K562 (cell line): ENCODE measurements around the gene ENDOU. TPM values are rescaled to one million over a fixed set of nuclear protein-coding genes. Genes with fewer than 3 reads are reported as not detected.

Experiments
- CREB1 ChIP-seq, 2 experiments: sonication (generic) in 1 of 2; formaldehyde crosslinking in 1 of 2; IDR thresholded peaks; 2 replicates each; pipeline versions ENCODE4 v1.6.1 to v1.8.0; 2012 to 2022; ENCODE audit warnings: inconsistent platforms in 1 of 2, mild to moderate bottlenecking in 1 of 2, missing genetic modification reagents in 1 of 2, moderate library complexity in 1 of 2
- EGR1 ChIP-seq: fragments of 450-650 bp; conservative IDR thresholded peaks from 2 replicates; pipeline ENCODE4 v1.6.1; 2017; ENCODE audit warnings: mild to moderate bottlenecking
- FOXA1 ChIP-seq: fragments of 450-650 bp; IDR thresholded peaks from 2 replicates; pipeline ENCODE4 v1.6.1; 2016; ENCODE audit warnings: mild to moderate bottlenecking, borderline replicate concordance
- HNRNPH1 ChIP-seq: fragments of 200-400 bp; formaldehyde crosslinking; optimal IDR thresholded peaks from 2 replicates; pipeline ENCODE3; 2017; ENCODE audit warnings: low read depth, mild to moderate bottlenecking, low read length, moderate library complexity
- IFI16 ChIP-seq: fragments of 250-450 bp; sonication (Bioruptor Pico); IDR thresholded peaks from 2 replicates; pipeline ENCODE4 v2.1.2; 2022; ENCODE audit warnings: mild to moderate bottlenecking, inconsistent platforms
- NCOA4 ChIP-seq: fragments of 450-650 bp; IDR thresholded peaks from 2 replicates; pipeline ENCODE4 v1.6.1; 2018; ENCODE audit warnings: mild to moderate bottlenecking; ENCODE audit not compliant: partially characterized antibody
- NRF1 ChIP-seq, 2 experiments: fragments of 450-650 bp; IDR thresholded peaks in 1 of 2; conservative IDR thresholded peaks in 1 of 2; 2 replicates each; pipeline ENCODE4 v1.6.1; 2014; ENCODE audit warnings: mild to moderate bottlenecking in 2 of 2
- PHF20 ChIP-seq: fragments of 450-650 bp; IDR thresholded peaks from 2 replicates; pipeline ENCODE4 v1.6.1; 2018; ENCODE audit not compliant: partially characterized antibody
- ZC3H8 ChIP-seq: fragments of 450-650 bp; IDR thresholded peaks from 2 replicates; pipeline ENCODE4 v1.6.1; 2017
- ZNF124 ChIP-seq: sonication (generic); formaldehyde crosslinking; IDR thresholded peaks from 2 replicates; pipeline ENCODE4 v1.8.1; 2022; ENCODE audit warnings: missing genetic modification reagents
- ZNF224 ChIP-seq: sonication (generic); formaldehyde crosslinking; IDR thresholded peaks from 2 replicates; pipeline ENCODE4 v1.8.0; 2022; ENCODE audit warnings: mild to moderate bottlenecking, missing genetic modification reagents
- ZNF24 ChIP-seq: fragments of 450-650 bp; IDR thresholded peaks from 2 replicates; pipeline ENCODE4 v1.6.1; 2016
- ZNF583 ChIP-seq: fragments of 250-450 bp; sonication (Bioruptor Pico); IDR thresholded peaks from 2 replicates; pipeline ENCODE4 v1.4.0; 2020
- ZNF717 ChIP-seq: fragments of 250-450 bp; sonication (Bioruptor Pico); IDR thresholded peaks from 2 replicates; pipeline ENCODE4 v1.5.0; 2021
- ZNF778 ChIP-seq: fragments of 450-650 bp; formaldehyde crosslinking; IDR thresholded peaks from 2 replicates; pipeline ENCODE4 v1.4.0; 2020; ENCODE audit warnings: mild to moderate bottlenecking, moderate library complexity
- polyA plus RNA-seq, 8 experiments: library from polyadenylated mRNA; depleted of rRNA in 4 of 8; stranded (reverse) in 5 of 8; unstranded in 3 of 8; fragments of >200 nt; fragmentation: Nextera tagmentation in 2 of 8; fragmentation: Illumina TruSeq in 1 of 8; extraction: Ambion mirVana in 2 of 8; extraction: Trizol in 1 of 8; gene quantifications; 2 replicates each; pipeline versions ENCODE4 v1.2.1 to v1.2.3, GENCODE V29; 2011 to 2014; ENCODE audit warnings: inconsistent platforms in 1 of 8, missing spikeins in 1 of 8
- total RNA-seq, 7 experiments: library from RNA; depleted of rRNA in 6 of 7; stranded (reverse); fragments of >200 nt in 6 of 7; fragmentation: Illumina TruSeq in 2 of 7; extraction: Trizol in 2 of 7; gene quantifications; 2 replicates each; pipeline versions ENCODE4 v1.2.1 to v1.2.3, GENCODE V29; 2011 to 2021; ENCODE audit warnings: low replicate concordance in 1 of 7
- TF ChIP-seq, protein P1 (sequence below): fragments of 250-450 bp; sonication (Bioruptor Pico); IDR thresholded peaks from 2 replicates; pipeline ENCODE4 v1.5.0; 2022; ENCODE audit warnings: mild to moderate bottlenecking
- TF ChIP-seq, protein P2 (sequence below): sonication (generic); formaldehyde crosslinking; IDR thresholded peaks from 2 replicates; pipeline ENCODE4 v1.8.1; 2022; ENCODE audit warnings: missing genetic modification reagents
- TF ChIP-seq, protein P3 (sequence below): IDR thresholded peaks from 3 replicates; pipeline ENCODE4 v1.6.1; 2011; ENCODE audit warnings: borderline replicate concordance, mild to moderate bottlenecking; ENCODE audit not compliant: insufficient read length, insufficient read depth
- TF ChIP-seq, protein P4 (sequence below): fragments of 200-400 bp; formaldehyde crosslinking; IDR thresholded peaks from 2 replicates; pipeline ENCODE4 v1.6.1; 2017; ENCODE audit warnings: mild to moderate bottlenecking, low read depth, low read length, moderate library complexity
- TF ChIP-seq, protein P5 (sequence below): sonication (generic); formaldehyde crosslinking; IDR thresholded peaks from 2 replicates; pipeline ENCODE4 v1.8.0; 2022; ENCODE audit warnings: mild to moderate bottlenecking, missing genetic modification reagents

The ENDOU gene
- total and polyA plus RNA-seq, 9 of the 15 experiments (the other 6 are each of a cell fraction or from before 2014, with no cell fraction given): 0.03 TPM; not detected in 8

DNA sequence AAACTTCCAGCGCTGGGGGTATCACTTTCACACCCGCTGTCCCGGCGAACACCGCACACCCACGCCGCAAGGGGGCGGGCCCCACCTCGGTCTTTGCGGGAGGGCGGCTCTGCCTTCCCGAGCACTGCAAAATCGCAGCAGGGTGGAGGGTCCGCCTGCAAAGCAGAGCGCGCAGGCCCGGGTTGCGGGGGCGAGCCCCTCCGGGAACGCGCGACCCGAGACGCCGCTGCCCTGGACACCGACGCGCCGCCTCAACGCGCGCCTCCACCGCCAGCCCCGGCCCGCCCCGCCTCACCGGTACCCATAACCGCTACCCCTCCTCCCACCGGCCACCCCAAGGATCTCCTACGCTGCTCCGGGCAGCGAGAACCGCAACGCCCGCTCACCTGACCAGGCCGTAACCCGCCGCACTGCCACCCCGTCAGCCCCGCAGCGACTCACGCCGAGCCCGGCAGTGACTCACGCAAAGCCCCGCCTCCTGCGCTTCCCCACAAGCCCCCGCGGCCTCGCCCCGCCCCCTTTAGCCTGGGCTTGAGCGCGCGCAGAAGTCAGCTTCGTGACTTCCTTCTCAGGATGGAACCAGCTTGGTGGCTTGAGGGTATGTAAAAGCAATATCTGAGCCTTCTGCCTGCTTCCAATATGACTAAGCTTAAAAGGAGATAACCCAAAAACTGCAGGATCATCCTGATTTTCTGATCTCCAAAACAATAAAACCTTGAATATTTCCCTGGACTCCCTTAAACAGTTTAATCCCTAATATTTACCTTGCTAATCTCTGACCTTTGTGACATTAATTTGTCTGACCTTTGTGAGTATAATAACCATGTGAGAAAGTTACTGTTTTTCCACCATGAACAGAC, 19.5 kb downstream of the ENDOU start, which contains the start of gene RPAP3 (continued):
- no peak for TF ChIP-seq ZNF583 (CRISPR knock-in tag)
- TF ChIP-seq CREB1 (IDR thresholded peaks at IDR 0.05): peak; percentile 92
- peak; percentile 85 for TF ChIP-seq CREB1 (CRISPR knock-in tag; IDR thresholded peaks at IDR 0.05)
- peak; percentile 89 for TF ChIP-seq EGR1
- TF ChIP-seq PHF20: peak; percentile 56
- peak; percentile 90 to 92 for TF ChIP-seq NRF1 (conservative IDR thresholded peaks at IDR 0.05 in 1 of 2, IDR thresholded peaks at IDR 0.05 in 1 of 2)
- TF ChIP-seq, protein P1, sequence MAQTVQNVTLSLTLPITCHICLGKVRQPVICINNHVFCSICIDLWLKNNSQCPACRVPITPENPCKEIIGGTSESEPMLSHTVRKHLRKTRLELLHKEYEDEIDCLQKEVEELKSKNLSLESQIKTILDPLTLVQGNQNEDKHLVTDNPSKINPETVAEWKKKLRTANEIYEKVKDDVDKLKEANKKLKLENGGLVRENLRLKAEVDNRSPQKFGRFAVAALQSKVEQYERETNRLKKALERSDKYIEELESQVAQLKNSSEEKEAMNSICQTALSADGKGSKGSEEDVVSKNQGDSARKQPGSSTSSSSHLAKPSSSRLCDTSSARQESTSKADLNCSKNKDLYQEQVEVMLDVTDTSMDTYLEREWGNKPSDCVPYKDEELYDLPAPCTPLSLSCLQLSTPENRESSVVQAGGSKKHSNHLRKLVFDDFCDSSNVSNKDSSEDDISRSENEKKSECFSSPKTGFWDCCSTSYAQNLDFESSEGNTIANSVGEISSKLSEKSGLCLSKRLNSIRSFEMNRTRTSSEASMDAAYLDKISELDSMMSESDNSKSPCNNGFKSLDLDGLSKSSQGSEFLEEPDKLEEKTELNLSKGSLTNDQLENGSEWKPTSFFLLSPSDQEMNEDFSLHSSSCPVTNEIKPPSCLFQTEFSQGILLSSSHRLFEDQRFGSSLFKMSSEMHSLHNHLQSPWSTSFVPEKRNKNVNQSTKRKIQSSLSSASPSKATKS (CRISPR knock-in tag): no peak
- no peak for TF ChIP-seq ZC3H8
- TF ChIP-seq ZNF778: no peak
- TF ChIP-seq ZNF717 (CRISPR knock-in tag): no peak
- no peak for TF ChIP-seq FOXA1
- TF ChIP-seq, protein P2, sequence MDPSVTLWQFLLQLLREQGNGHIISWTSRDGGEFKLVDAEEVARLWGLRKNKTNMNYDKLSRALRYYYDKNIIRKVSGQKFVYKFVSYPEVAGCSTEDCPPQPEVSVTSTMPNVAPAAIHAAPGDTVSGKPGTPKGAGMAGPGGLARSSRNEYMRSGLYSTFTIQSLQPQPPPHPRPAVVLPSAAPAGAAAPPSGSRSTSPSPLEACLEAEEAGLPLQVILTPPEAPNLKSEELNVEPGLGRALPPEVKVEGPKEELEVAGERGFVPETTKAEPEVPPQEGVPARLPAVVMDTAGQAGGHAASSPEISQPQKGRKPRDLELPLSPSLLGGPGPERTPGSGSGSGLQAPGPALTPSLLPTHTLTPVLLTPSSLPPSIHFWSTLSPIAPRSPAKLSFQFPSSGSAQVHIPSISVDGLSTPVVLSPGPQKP: no peak
- no peak for TF ChIP-seq HNRNPH1
- TF ChIP-seq ZNF124 (CRISPR knock-in tag): no peak
- TF ChIP-seq, protein P3, sequence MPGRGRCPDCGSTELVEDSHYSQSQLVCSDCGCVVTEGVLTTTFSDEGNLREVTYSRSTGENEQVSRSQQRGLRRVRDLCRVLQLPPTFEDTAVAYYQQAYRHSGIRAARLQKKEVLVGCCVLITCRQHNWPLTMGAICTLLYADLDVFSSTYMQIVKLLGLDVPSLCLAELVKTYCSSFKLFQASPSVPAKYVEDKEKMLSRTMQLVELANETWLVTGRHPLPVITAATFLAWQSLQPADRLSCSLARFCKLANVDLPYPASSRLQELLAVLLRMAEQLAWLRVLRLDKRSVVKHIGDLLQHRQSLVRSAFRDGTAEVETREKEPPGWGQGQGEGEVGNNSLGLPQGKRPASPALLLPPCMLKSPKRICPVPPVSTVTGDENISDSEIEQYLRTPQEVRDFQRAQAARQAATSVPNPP: no peak
- TF ChIP-seq, protein P4, sequence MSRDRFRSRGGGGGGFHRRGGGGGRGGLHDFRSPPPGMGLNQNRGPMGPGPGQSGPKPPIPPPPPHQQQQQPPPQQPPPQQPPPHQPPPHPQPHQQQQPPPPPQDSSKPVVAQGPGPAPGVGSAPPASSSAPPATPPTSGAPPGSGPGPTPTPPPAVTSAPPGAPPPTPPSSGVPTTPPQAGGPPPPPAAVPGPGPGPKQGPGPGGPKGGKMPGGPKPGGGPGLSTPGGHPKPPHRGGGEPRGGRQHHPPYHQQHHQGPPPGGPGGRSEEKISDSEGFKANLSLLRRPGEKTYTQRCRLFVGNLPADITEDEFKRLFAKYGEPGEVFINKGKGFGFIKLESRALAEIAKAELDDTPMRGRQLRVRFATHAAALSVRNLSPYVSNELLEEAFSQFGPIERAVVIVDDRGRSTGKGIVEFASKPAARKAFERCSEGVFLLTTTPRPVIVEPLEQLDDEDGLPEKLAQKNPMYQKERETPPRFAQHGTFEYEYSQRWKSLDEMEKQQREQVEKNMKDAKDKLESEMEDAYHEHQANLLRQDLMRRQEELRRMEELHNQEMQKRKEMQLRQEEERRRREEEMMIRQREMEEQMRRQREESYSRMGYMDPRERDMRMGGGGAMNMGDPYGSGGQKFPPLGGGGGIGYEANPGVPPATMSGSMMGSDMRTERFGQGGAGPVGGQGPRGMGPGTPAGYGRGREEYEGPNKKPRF: no peak
- no peak for TF ChIP-seq ZNF224 (CRISPR knock-in tag)
- TF ChIP-seq NCOA4: no peak
- no peak for TF ChIP-seq IFI16 (CRISPR knock-in tag)
- TF ChIP-seq, protein P5, sequence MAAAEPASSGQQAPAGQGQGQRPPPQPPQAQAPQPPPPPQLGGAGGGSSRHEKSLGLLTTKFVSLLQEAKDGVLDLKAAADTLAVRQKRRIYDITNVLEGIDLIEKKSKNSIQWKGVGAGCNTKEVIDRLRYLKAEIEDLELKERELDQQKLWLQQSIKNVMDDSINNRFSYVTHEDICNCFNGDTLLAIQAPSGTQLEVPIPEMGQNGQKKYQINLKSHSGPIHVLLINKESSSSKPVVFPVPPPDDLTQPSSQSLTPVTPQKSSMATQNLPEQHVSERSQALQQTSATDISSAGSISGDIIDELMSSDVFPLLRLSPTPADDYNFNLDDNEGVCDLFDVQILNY (CRISPR knock-in tag): no peak
- TF ChIP-seq ZNF24: 0 out of 2 replicates have a peak, but pooled peaks have one; percentile 38
